A549 (cell line): ENCODE measurements around the gene SPAG7.

Experiments used
- CEBPB ChIP-seq, 2 experiments: fragments of >200 bp in 1 of 2; sonication (Bioruptor Twin) in 1 of 2; formaldehyde crosslinking in 1 of 2; IDR thresholded peaks; 2 replicates each; pipeline ENCODE4 v1.6.1; 2012 to 2016
- CHD2 ChIP-seq: fragments of 150-350 bp; IDR thresholded peaks from 2 replicates; pipeline ENCODE4 v1.6.1; 2014; ENCODE audit warnings: low read length; ENCODE audit not compliant: partially characterized antibody
- CHD4 ChIP-seq: fragments of 200-600 bp; sonication (generic); IDR thresholded peaks from 2 replicates; pipeline ENCODE4 v1.6.1; 2016; ENCODE audit warnings: antibody characterized with exemption, mild to moderate bottlenecking, borderline replicate concordance
- EP300 ChIP-seq, 2 experiments: fragments of >200 bp; sonication (Bioruptor Twin); formaldehyde crosslinking; IDR thresholded peaks; 2 replicates in 1 of 2; 3 replicates in 1 of 2; pipeline ENCODE4 v1.6.1; 2016 to 2017
- ESRRA ChIP-seq: fragments of 150-350 bp; IDR thresholded peaks from 2 replicates; pipeline ENCODE4 v1.6.1; 2014; ENCODE audit warnings: mild to moderate bottlenecking, low read length, borderline replicate concordance
- HEYL ChIP-seq: fragments of 250-450 bp; sonication (Bioruptor Pico); IDR thresholded peaks from 2 replicates; pipeline ENCODE4 v1.8.0; 2021; ENCODE audit warnings: mild to moderate bottlenecking, moderate library complexity
- KDM1A ChIP-seq: fragments of 200-600 bp; sonication (generic); IDR thresholded peaks from 2 replicates; pipeline ENCODE4 v1.6.1; 2016; ENCODE audit warnings: low read depth, mild to moderate bottlenecking
- POLR2A ChIP-seq: IDR thresholded peaks from 2 replicates; pipeline ENCODE4 v1.6.1; 2012; ENCODE audit warnings: mild to moderate bottlenecking, low read length
- RAD21 ChIP-seq, 2 experiments: fragments of >200 bp in 1 of 2; sonication (Bioruptor Twin) in 1 of 2; formaldehyde crosslinking in 1 of 2; IDR thresholded peaks in 1 of 2; conservative IDR thresholded peaks in 1 of 2; 2 replicates in 1 of 2; 3 replicates in 1 of 2; pipeline ENCODE4 v1.6.1; 2012 to 2018; ENCODE audit warnings: inconsistent platforms in 1 of 2
- TP53 ChIP-seq: fragments of 250-450 bp; sonication (Bioruptor Pico); IDR thresholded peaks from 2 replicates; pipeline ENCODE4 v1.5.0; 2021; ENCODE audit warnings: mild to moderate bottlenecking, moderate library complexity
- TF ChIP-seq, protein P1 (sequence below): fragments of >200 bp; sonication (Bioruptor Twin); formaldehyde crosslinking; IDR thresholded peaks from 3 replicates; pipeline ENCODE4 v1.5.1; 2016
- TF ChIP-seq, protein P2 (sequence below): fragments of 200-600 bp; sonication (generic); IDR thresholded peaks from 2 replicates; pipeline ENCODE4 v1.6.1; 2016; ENCODE audit warnings: antibody characterized with exemption, mild to moderate bottlenecking, moderate library complexity
- TF ChIP-seq, protein P3 (sequence below): IDR thresholded peaks from 2 replicates; pipeline ENCODE4 v1.6.1; 2012
- TF ChIP-seq, protein P4 (sequence below): fragments of >200 bp; sonication (Bioruptor Twin); formaldehyde crosslinking; IDR thresholded peaks from 2 replicates; pipeline ENCODE4 v1.6.1; 2016

DNA sequence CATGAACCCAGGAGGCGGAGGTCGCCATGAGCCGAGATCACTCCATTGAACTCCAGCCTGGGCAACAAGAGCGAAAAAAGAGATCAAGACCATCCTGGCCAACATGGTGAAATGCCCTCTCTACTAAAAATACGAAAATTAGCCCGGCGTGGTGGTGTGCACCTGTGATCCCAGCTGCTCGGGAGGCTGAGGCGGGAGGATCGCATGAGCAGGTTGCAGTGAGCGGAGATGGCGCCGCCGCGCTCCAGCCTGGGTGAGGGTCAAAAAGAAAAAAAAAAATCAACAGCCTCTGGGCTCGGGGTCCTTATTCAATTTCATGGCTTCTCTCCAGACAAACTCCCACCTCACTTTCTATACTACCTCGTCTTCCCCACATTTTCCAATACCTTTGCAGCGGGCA lies 38.7 kb downstream of the SPAG7 start:
- no peak for TF ChIP-seq EP300 (IDR thresholded peaks at IDR 0.05)
- TF ChIP-seq, protein P1, sequence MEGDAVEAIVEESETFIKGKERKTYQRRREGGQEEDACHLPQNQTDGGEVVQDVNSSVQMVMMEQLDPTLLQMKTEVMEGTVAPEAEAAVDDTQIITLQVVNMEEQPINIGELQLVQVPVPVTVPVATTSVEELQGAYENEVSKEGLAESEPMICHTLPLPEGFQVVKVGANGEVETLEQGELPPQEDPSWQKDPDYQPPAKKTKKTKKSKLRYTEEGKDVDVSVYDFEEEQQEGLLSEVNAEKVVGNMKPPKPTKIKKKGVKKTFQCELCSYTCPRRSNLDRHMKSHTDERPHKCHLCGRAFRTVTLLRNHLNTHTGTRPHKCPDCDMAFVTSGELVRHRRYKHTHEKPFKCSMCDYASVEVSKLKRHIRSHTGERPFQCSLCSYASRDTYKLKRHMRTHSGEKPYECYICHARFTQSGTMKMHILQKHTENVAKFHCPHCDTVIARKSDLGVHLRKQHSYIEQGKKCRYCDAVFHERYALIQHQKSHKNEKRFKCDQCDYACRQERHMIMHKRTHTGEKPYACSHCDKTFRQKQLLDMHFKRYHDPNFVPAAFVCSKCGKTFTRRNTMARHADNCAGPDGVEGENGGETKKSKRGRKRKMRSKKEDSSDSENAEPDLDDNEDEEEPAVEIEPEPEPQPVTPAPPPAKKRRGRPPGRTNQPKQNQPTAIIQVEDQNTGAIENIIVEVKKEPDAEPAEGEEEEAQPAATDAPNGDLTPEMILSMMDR, result no peak
- no peak for TF ChIP-seq POLR2A
- TF ChIP-seq, protein P2, sequence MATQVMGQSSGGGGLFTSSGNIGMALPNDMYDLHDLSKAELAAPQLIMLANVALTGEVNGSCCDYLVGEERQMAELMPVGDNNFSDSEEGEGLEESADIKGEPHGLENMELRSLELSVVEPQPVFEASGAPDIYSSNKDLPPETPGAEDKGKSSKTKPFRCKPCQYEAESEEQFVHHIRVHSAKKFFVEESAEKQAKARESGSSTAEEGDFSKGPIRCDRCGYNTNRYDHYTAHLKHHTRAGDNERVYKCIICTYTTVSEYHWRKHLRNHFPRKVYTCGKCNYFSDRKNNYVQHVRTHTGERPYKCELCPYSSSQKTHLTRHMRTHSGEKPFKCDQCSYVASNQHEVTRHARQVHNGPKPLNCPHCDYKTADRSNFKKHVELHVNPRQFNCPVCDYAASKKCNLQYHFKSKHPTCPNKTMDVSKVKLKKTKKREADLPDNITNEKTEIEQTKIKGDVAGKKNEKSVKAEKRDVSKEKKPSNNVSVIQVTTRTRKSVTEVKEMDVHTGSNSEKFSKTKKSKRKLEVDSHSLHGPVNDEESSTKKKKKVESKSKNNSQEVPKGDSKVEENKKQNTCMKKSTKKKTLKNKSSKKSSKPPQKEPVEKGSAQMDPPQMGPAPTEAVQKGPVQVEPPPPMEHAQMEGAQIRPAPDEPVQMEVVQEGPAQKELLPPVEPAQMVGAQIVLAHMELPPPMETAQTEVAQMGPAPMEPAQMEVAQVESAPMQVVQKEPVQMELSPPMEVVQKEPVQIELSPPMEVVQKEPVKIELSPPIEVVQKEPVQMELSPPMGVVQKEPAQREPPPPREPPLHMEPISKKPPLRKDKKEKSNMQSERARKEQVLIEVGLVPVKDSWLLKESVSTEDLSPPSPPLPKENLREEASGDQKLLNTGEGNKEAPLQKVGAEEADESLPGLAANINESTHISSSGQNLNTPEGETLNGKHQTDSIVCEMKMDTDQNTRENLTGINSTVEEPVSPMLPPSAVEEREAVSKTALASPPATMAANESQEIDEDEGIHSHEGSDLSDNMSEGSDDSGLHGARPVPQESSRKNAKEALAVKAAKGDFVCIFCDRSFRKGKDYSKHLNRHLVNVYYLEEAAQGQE, result no peak
- TF ChIP-seq CHD4, result no peak
- no peak for TF ChIP-seq CHD2
- TF ChIP-seq, protein P3, sequence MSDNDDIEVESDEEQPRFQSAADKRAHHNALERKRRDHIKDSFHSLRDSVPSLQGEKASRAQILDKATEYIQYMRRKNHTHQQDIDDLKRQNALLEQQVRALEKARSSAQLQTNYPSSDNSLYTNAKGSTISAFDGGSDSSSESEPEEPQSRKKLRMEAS, result no peak
- no peak for TF ChIP-seq TP53 (CRISPR knock-in tag)
- TF ChIP-seq RAD21 (conservative IDR thresholded peaks at IDR 0.05 in 1 of 2, IDR thresholded peaks at IDR 0.05 in 1 of 2), result no peak
- TF ChIP-seq, protein P4, sequence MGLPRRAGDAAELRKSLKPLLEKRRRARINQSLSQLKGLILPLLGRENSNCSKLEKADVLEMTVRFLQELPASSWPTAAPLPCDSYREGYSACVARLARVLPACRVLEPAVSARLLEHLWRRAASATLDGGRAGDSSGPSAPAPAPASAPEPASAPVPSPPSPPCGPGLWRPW, result no peak
- no peak for TF ChIP-seq KDM1A
- no peak for TF ChIP-seq CEBPB (IDR thresholded peaks at IDR 0.05)
- TF ChIP-seq HEYL (CRISPR knock-in tag), result no peak
- no peak for TF ChIP-seq ESRRA
